ENCODE results near the gene KIF5C.

- TF ChIP-seq CTCF (IDR thresholded peaks at IDR 0.05; ENCODE audit: borderline replicate concordance, extremely low read depth, low read length, poor library complexity, severe bottlenecking) (no peak), EZH2 (IDR thresholded peaks at IDR 0.05; ENCODE audit: borderline replicate concordance, low read depth, low read length, severe bottlenecking) (no peak)
Measured at GRCh38 chr2:149049142-149049541, 174.1 kb downstream of the KIF5C start.
